Measurements from ENCODE around the gene ADCY10. TPM values are rescaled to one million over a fixed set of nuclear protein-coding genes. Genes with fewer than 3 reads are reported as not detected.

Gene ADCY10
- total and polyA plus RNA-seq, 7 donors = 0.14 to 0.92 (median 0.28) TPM; not detected in 2

DNA sequence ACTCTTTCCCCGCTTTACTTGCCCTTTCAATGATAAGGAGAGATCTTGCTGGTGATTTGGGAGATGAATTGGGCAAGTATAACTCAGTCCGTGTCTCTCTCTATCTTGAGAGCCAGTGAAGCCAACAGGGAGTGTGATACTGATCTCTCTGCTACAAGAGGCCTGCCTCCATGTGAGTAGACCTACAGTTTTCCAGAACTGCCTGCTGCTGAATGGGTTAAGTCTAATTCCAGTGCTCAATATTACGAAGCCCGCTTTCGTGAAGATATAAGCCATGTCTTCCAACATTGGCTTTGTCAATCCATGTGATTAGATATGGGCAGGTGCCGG, 92.6 kb downstream of the ADCY10 start:
- Histone ChIP-seq H3K4me1 (peaks cover 0 to 7% (median 2%) of the 10 kb centered on the region in 4 donors), H3K9me3 (no peaks in the 10 kb centered on the region), H3K36me3 (no peaks in the 10 kb centered on the region), H3K27ac (peak overlapping the region in 2 of 4 donors; percentile 21 to 78), H3K4me3 (no peak overlapping the region), H3K27me3 (no peaks in the 10 kb centered on the region)
- TF ChIP-seq POLR2A (IDR thresholded peaks at IDR 0.05) = no peak
- TF ChIP-seq, protein P1, sequence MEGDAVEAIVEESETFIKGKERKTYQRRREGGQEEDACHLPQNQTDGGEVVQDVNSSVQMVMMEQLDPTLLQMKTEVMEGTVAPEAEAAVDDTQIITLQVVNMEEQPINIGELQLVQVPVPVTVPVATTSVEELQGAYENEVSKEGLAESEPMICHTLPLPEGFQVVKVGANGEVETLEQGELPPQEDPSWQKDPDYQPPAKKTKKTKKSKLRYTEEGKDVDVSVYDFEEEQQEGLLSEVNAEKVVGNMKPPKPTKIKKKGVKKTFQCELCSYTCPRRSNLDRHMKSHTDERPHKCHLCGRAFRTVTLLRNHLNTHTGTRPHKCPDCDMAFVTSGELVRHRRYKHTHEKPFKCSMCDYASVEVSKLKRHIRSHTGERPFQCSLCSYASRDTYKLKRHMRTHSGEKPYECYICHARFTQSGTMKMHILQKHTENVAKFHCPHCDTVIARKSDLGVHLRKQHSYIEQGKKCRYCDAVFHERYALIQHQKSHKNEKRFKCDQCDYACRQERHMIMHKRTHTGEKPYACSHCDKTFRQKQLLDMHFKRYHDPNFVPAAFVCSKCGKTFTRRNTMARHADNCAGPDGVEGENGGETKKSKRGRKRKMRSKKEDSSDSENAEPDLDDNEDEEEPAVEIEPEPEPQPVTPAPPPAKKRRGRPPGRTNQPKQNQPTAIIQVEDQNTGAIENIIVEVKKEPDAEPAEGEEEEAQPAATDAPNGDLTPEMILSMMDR (IDR thresholded peaks at IDR 0.05) = no peak
- TF ChIP-seq EP300 (IDR thresholded peaks at IDR 0.05) = no peak
- no peak for TF ChIP-seq POLR2AphosphoS5 (IDR thresholded peaks at IDR 0.05)
- WGBS, 2 donors = 95% methylated on average over 6 of the region's 6 CpGs
- intact Hi-C loops (cut with DNase I) = no loop called here
- no peak for DNase-seq

DNA sequence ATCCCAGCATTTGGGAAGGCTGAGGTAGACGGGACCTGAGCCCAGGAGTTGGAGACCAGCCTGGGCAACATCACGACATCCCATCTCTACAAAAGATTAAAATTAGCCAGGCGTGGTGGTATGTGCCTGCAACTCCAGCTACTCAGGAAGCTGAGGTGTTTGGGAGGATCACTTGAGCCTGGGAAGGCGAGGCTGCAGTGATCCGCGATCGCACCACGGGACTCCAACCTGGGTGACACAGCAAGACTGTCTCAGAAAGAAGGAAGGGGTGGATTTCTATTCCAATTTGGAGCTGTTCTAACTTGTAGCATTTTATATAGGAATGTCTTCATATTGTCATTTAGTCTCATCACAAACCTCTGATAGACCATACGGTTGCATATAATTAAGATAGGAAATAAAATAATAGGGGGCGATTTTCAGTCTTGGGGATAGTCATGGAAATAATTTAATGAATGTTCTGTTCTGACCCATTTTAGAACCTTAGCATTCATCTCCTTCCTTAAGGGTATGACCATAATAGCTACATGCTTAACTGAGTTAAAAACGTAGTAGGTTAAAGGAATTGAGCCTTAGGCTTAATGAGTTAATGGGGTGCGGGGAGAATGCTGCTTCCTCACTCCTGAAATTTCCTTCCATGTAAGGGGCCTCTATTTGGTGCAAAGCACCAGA, 93.1 kb downstream of the ADCY10 start:
- Histone ChIP-seq H3K4me1 (peaks cover 0 to 7% (median 2%) of the 10 kb centered on the region in 4 donors), H3K27me3 (no peaks in the 10 kb centered on the region), H3K27ac (peak overlapping the region; percentile 69 to 86 (median 78)), H3K36me3 (no peaks in the 10 kb centered on the region), H3K4me3 (no peak overlapping the region), H3K9me3 (no peaks in the 10 kb centered on the region)
- TF ChIP-seq POLR2AphosphoS5 (IDR thresholded peaks at IDR 0.05) (no peak), EP300 (IDR thresholded peaks at IDR 0.05) (no peak), POLR2A (IDR thresholded peaks at IDR 0.05) (no peak)
- TF ChIP-seq, protein P1 (IDR thresholded peaks at IDR 0.05) = no peak
- WGBS, 2 donors = 90 to 93% methylated on average over 12 of the region's 12 CpGs
- DNase-seq = no peak
- intact Hi-C loops (cut with DNase I) = no loop called here

DNA sequence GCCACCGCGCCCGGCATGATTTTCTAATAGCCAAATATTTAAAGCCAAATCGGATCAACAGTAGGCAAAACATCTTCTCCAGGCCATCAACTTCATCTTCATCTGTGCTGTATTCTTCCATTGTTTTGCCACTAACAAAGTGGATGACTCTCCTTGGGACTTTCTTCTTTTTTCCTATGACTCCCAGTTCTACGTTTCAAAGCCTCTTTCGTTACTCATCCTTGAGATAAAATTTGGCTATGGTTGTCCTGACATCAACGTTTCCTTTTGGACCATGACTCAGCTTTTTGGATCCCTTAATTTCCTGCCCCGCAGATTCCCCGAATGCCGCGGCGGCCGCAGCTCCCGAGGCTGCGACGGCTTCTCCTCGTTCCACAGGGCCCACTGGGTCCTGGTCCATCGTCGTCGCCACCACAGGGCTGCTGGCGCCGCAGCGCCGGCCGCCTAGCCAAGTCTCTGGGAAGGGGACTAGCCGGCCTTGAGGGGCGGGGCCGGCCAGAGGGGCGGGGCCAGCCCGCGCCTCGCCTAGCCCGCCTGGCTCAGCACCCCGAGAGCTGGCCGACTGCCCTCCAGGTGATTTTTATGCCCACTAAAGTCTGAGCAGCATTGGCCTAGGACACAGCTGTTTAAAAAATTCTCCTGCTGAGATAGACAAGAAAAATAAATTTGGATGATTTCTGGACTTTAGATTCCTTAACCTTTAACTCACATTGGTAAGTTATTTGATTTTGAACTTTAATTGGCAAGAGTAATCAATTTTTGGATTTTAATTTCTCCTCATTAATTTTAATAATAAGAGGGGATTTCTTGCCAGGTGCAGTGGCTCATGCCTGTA, 93.9 kb downstream of the ADCY10 start:
- intact Hi-C loops (cut with DNase I) = no loop called here
- no peaks in the 10 kb centered on the region for H3K36me3 ChIP-seq
- peaks cover 0 to 5% (median 1%) of the 10 kb centered on the region in 4 donors for H3K9me3 ChIP-seq
- H3K4me1 ChIP-seq = peaks cover 0 to 7% (median 2%) of the 10 kb centered on the region in 4 donors
- H3K4me3 ChIP-seq = peak overlapping the region; percentile 26 to 47 (median 44)
- peak overlapping the region; percentile 69 to 86 (median 78) for H3K27ac ChIP-seq
- WGBS, 2 donors = 16 to 44% methylated on average over 35 of the region's 35 CpGs
- no peaks in the 10 kb centered on the region for H3K27me3 ChIP-seq
- TF ChIP-seq EP300 (IDR thresholded peaks at IDR 0.05) (no peak), POLR2A (IDR thresholded peaks at IDR 0.05) (peak in 1 of 2 donors; percentile 13), POLR2AphosphoS5 (IDR thresholded peaks at IDR 0.05) (peak; percentile 30 to 70 (median 61))
- TF ChIP-seq, protein P1 (IDR thresholded peaks at IDR 0.05) = no peak
- peak; percentile 86 for DNase-seq

DNA sequence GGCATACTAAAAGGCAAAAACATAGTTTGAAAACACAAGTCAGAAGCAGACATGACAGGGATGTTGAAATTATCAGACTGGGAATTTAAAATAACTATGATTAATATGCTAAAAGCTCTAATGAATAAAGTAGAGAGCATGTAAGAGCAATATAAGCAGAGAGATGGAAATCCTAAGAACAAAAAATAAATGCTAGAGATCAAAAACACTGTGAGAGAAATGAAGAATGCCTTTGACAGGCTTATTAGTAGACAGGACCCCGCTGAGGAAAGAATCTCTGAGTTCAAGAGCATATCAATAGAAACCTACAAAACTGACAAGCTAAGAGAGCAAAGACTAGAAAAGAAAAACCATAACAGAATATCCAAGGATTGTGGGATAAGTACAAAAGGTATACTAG, 98.3 kb downstream of the ADCY10 start:
- H3K9me3 ChIP-seq = peaks cover 0 to 7% (median 2%) of the 10 kb centered on the region in 4 donors
- TF ChIP-seq EP300 (IDR thresholded peaks at IDR 0.05) = no peak
- TF ChIP-seq POLR2A (IDR thresholded peaks at IDR 0.05) = no peak
- TF ChIP-seq, protein P1 (IDR thresholded peaks at IDR 0.05) = no peak
- TF ChIP-seq POLR2AphosphoS5 (IDR thresholded peaks at IDR 0.05) = no peak
- no peaks in the 10 kb centered on the region for H3K27me3 ChIP-seq
- peaks cover 0 to 7% (median 2%) of the 10 kb centered on the region in 4 donors for H3K4me1 ChIP-seq
- no peaks in the 10 kb centered on the region for H3K36me3 ChIP-seq
- 93 to 97% methylated on average over 1 of the region's 1 CpG for WGBS, 2 donors
- intact Hi-C loops (cut with DNase I) = no loop called here
- no peak for DNase-seq
- no peak overlapping the region for H3K27ac ChIP-seq
- H3K4me3 ChIP-seq = no peak overlapping the region

Measured in sigmoid colon (tissue), 7 donors.